Tibial artery (tissue), 4 donors: ENCODE measurements around the gene RANBP10.

Experiments used
- DNase-seq, 2 donors: peaks; one replicate each; pipeline ENCODE4 v3.0.0-alpha.2; 2019
- H3K27ac ChIP-seq, 2 donors: fragments of 200-600 bp; sonication (generic) in 1 of 2; 1 replicate in 1 of 2; 2 replicates in 1 of 2; pipeline ENCODE4 v1.5.1; 2018 to 2019; ENCODE audit warnings: mild to moderate bottlenecking in 1 of 2
- H3K27me3 ChIP-seq, 2 donors: fragments of 200-600 bp; sonication (generic) in 1 of 2; one replicate each; pipeline versions ENCODE4 v1.5.1 to v1.6.0; 2016 to 2019
- H3K36me3 ChIP-seq, 3 donors: fragments of 200-600 bp; sonication (generic) in 2 of 3; one replicate each; pipeline ENCODE4 v1.5.1; 2016 to 2019; ENCODE audit warnings: mild to moderate bottlenecking in 2 of 3
- H3K4me1 ChIP-seq, 4 donors: fragments of 200-600 bp; sonication (generic) in 2 of 4; 1 replicate in 3 of 4; 2 replicates in 1 of 4; pipeline ENCODE4 v1.5.1; 2016 to 2019
- H3K4me3 ChIP-seq, 2 donors: fragments of 200-600 bp; sonication (generic) in 1 of 2; 1 replicate in 1 of 2; 2 replicates in 1 of 2; pipeline ENCODE4 v1.5.1; 2018 to 2019; ENCODE audit warnings: mild to moderate bottlenecking in 2 of 2
- H3K9me3 ChIP-seq, 3 donors: fragments of 200-600 bp; sonication (generic) in 1 of 3; one replicate each; pipeline ENCODE4 v1.5.1; 2016 to 2019
- intact Hi-C: fragments of 100-400 bp; cut with DNase I; formaldehyde crosslinking; loops from one replicate; pipeline ENCODE4 v1.15.0; 2023; ENCODE audit warnings: low total_unique reads
- TF ChIP-seq, protein P1 (sequence below), 2 experiments: fragments of 200-600 bp in 1 of 2; fragments of 450-650 bp in 1 of 2; IDR thresholded peaks; one replicate each; pipeline ENCODE4 v1.5.1; 2017 to 2019; ENCODE audit warnings: antibody characterized with exemption in 2 of 2, mild to moderate bottlenecking in 1 of 2, moderate library complexity in 1 of 2

Gene RANBP10

DNA sequence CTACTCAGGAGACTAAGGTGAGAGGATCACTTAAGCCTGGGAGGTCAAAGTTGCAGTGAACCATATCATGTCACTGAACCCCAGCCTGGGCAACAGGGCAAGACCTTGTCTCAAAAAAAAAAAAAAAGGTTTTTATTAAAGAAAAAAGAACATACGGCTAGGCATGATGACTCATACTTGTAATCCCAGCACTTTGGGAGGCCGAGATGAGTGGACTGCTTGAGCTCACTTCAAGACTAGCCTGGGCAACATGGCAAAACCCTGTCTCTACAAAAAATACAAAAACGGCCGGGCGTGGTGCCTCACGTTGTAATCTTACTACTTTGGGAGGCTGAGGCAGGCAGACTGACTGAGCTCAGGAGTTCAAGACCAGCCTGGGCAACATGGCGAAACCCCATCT is 38.4 kb downstream of the RANBP10 start:
- H3K27ac ChIP-seq = no peak overlapping the region
- no peak for DNase-seq
- H3K4me3 ChIP-seq = no peak overlapping the region
- peaks cover 12 to 47% (median 25%) of the 10 kb centered on the region in 3 donors for H3K36me3 ChIP-seq
- TF ChIP-seq, protein P1, sequence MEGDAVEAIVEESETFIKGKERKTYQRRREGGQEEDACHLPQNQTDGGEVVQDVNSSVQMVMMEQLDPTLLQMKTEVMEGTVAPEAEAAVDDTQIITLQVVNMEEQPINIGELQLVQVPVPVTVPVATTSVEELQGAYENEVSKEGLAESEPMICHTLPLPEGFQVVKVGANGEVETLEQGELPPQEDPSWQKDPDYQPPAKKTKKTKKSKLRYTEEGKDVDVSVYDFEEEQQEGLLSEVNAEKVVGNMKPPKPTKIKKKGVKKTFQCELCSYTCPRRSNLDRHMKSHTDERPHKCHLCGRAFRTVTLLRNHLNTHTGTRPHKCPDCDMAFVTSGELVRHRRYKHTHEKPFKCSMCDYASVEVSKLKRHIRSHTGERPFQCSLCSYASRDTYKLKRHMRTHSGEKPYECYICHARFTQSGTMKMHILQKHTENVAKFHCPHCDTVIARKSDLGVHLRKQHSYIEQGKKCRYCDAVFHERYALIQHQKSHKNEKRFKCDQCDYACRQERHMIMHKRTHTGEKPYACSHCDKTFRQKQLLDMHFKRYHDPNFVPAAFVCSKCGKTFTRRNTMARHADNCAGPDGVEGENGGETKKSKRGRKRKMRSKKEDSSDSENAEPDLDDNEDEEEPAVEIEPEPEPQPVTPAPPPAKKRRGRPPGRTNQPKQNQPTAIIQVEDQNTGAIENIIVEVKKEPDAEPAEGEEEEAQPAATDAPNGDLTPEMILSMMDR (IDR thresholded peaks at IDR 0.05) = no peak
- intact Hi-C loops = no loop called here
- H3K4me1 ChIP-seq = peaks cover 0 to 4% (median 0%) of the 10 kb centered on the region in 4 donors
- H3K9me3 ChIP-seq = no peaks in the 10 kb centered on the region
- no peaks in the 10 kb centered on the region for H3K27me3 ChIP-seq

DNA sequence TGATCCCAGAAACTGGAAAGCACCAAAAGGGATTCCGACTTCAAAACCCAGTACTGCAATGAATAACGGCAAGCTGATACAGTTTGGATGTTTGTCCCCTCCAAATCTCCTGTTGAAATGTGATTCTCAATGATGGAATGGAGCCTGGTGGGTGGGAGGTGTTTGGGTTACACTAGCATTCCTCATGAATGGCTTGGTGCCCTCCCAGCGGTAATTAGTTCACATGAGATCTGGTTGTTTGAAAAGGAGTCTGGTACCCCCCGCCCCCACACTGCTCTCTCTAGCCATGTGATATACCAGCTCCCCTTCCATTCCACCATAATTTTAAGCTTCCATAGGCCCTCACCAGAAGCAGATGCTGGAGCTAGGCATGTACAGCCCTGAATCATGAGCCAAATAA is 40.1 kb downstream of the RANBP10 start:
- Histone ChIP-seq H3K9me3 (no peaks in the 10 kb centered on the region), H3K27me3 (no peaks in the 10 kb centered on the region), H3K27ac (no peak overlapping the region), H3K4me1 (no peaks in the 10 kb centered on the region), H3K36me3 (peaks cover 12 to 45% (median 22%) of the 10 kb centered on the region in 3 donors), H3K4me3 (no peak overlapping the region)
- TF ChIP-seq, protein P1 (IDR thresholded peaks at IDR 0.05) = no peak
- no peak for DNase-seq
- intact Hi-C loops = no loop called here

DNA sequence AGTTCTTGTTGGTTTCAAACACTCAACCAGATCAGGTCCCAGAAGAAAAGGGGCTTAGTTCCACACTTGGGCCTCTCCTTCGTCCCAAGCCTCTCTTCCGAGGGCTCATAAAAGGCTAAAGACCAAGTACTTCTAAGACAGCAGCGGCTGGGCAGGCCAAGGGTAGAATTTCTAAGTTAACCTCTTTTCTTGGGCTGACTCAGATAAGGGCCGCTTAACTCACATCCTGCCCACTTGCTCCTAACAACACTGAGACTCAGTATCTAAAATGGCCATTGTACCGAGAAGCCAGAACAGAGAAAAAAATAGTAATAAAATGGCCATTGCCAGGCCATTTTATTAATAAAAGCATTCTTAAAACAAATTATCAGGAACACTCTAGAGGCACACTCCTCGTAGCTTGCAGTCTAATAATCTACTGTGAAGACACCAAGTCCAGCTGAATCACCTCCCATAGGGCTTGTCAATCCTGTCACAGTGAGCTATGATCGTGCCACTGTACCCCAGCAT is 42.1 kb downstream of the RANBP10 start:
- intact Hi-C loops = no loop called here
- no peak for DNase-seq
- Histone ChIP-seq H3K27me3 (no peaks in the 10 kb centered on the region), H3K36me3 (peaks cover 3 to 38% (median 14%) of the 10 kb centered on the region in 3 donors), H3K4me1 (no peaks in the 10 kb centered on the region), H3K9me3 (no peaks in the 10 kb centered on the region), H3K4me3 (no peak overlapping the region), H3K27ac (no peak overlapping the region)
- TF ChIP-seq, protein P1 (IDR thresholded peaks at IDR 0.05) = no peak

DNA sequence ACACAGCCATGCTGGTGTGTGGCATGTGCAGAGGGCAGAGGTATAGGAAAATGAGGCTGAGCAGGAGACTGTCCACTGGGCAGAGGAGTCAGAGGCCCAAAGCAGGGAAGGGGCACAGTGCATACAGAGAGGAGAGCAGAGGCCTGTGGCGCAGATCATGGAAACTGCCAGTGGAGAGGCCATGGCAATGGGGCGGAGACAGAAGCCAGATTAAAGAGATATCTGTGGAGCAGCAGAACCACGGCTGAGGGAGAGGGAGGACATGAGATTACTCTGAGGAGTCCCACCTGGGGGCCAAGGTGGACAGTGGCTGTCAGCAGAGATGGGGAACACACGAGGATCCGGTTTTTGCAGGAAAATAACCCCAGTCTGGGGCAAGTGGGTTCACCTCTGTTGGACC is 43.3 kb downstream of the RANBP10 start:
- no peak overlapping the region for H3K4me3 ChIP-seq
- TF ChIP-seq, protein P1 (IDR thresholded peaks at IDR 0.05) = no peak
- peaks cover 4 to 47% (median 19%) of the 10 kb centered on the region in 3 donors for H3K36me3 ChIP-seq
- no peak overlapping the region for H3K27ac ChIP-seq
- no peak for DNase-seq
- intact Hi-C loops = no loop called here
- no peaks in the 10 kb centered on the region for H3K27me3 ChIP-seq
- no peaks in the 10 kb centered on the region for H3K4me1 ChIP-seq
- H3K9me3 ChIP-seq = no peaks in the 10 kb centered on the region

DNA sequence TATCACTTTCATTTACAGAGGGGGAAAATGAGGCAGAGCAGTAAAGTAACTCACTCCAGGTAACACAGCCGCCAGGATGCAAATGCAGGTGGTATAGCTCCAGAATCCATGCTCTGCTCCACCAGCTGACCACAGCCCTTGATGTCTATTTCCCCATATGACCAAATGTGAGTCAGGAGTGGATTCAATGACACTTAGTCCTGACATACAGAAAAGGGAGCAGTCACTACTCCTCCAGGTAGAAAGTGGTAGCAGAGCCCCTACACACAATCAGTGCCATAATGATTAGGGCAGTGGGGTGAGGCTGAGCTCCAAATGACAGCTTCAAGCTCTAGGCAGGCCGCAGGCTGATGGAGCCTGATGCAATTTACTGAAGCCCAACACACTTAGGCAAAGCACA is 44.0 kb downstream of the RANBP10 start:
- TF ChIP-seq, protein P1 (IDR thresholded peaks at IDR 0.05) = no peak
- Histone ChIP-seq H3K4me1 (no peaks in the 10 kb centered on the region), H3K4me3 (no peak overlapping the region), H3K9me3 (no peaks in the 10 kb centered on the region), H3K27me3 (no peaks in the 10 kb centered on the region), H3K36me3 (peaks cover 4 to 52% (median 19%) of the 10 kb centered on the region in 3 donors), H3K27ac (no peak overlapping the region)
- intact Hi-C loops = no loop called here
- DNase-seq = no peak

DNA sequence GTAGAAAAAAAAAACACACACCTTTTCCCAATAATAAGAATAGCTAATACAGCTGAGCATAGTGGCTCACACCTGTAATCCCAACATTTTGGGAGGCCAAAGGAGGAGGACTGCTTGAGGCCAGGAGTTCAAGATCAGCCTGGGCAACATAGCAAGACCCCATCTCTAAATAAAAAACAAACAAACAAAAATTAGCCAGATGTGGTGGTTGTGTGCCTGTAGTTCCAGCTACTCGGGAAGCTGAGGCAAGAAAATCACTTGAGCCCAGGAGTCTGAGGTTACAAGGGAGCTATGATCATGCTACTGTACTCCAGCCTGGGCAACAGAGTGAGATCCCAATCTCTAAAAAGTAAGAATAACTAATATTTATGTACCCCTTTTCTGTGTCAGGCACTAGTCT is 44.4 kb downstream of the RANBP10 start:
- Histone ChIP-seq H3K27me3 (no peaks in the 10 kb centered on the region), H3K4me1 (no peaks in the 10 kb centered on the region), H3K27ac (no peak overlapping the region), H3K36me3 (peaks cover 4 to 52% (median 19%) of the 10 kb centered on the region in 3 donors), H3K4me3 (no peak overlapping the region), H3K9me3 (no peaks in the 10 kb centered on the region)
- no peak for DNase-seq
- TF ChIP-seq, protein P1 (IDR thresholded peaks at IDR 0.05) = no peak
- intact Hi-C loops = no loop called here
